Activated CD8-positive, alpha-beta memory T cell treated with anti-CD3 and anti-CD28 coated beads, Interleukin-2, amount 50 U/mL, for 4 hours (primary cell): Measurements from ENCODE around the gene PPM1A.
"Not testable (repeated sequence)": the region's sequence is repeated elsewhere in the genome, so short reads cannot be mapped to it uniquely, and the experiment has no call there.

Experiments used
- DNase-seq: peaks from one replicate; pipeline ENCODE4 v3.0.0-alpha.2; 2020

PPM1A gene

DNA sequence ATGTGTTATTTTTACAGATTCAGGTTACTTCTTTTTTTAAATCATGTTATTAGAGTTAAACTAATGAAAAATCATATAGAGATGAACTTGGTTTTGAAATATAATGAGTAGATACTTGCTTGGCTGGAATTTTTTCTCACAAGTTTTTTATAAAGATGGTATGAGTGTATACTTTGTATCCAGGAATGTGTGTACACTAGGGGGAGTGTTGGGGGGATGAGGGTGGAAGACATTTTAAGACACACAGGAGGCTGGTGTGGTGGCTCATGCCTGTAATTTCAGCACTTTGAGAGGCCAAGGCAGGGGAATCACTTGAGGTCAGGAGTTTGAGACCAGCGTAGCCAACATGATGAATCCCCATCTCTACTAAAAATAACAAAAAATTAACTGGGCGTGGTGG is 23.2 kb downstream of the PPM1A start:
- no peak for DNase-seq

DNA sequence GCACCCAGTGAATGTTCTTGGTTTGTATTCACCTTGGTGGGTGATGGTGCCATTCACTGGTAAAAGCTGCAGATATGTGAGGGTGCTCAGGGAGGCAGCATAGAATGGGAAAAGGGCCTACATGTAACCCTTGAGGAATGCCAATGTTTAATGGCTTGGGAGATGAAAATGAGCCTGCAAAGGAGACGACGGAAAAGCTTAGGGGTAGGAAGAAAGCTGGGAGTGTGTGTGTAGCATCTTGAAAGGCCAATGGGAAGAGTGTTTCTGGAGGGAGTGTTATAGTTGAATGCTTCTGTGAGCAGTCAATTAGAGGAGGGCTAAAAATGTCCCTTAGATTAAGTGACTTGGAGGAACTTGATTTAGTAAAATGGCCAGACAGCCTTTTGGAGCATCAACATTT is 24.9 kb downstream of the PPM1A start:
- no peak for DNase-seq

DNA sequence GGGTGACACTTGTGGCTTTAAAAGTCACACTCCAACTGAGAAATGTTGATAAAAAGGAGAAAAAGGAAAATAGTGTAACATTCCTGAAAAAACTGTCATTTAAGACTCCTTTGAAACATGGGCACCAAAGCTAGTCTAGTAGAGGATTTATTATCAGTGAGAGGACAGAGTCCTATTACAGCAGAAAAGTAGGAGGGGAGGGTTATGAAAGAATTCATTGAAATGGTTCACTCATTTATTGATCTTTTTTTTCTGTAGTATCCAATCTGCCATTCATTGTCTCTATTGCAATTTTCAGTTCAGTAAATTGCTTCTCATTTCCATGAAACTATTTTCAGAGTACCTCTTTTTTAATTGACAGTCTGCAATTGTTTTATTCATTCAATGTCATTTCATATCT is 25.4 kb downstream of the PPM1A start:
- DNase-seq: no peak

DNA sequence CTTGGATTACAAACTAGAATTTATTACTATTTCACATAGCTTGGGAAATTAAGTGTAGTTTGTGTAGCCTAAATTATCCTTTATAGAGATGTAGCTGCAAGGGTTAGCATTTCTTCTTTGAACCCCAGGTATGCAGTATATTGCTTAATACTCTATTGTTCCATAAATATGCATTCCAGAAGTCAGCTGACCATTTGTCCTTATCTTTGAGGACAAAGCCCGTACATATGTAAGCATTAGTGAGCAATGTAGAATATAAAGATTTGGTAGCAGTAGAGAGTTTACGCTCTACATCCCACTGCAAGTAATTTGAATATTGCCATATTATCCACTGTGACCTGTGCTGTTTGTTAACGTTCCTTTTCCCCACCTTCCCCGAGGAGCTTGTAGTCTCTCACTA is 26.9 kb downstream of the PPM1A start:
- DNase-seq: no peak

DNA sequence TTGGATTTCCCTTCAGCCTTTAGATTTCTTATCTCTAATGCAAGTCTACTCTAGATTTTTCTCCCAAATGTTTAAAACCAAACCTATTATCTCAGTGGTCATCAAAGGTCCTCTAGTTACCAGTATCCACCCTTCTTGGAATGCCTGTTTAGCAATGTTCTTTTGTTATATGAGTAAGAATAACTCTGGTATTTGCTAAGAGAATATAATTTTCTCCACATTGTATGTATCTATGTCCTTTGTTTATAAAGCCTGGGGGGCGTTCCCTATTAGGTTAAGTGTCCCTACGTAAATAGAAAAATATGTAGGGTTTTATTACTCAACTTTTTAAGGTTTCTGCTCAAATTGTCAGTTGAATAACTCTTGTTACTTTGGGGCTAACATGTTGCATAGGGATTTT is 27.3 kb downstream of the PPM1A start:
- no peak for DNase-seq

DNA sequence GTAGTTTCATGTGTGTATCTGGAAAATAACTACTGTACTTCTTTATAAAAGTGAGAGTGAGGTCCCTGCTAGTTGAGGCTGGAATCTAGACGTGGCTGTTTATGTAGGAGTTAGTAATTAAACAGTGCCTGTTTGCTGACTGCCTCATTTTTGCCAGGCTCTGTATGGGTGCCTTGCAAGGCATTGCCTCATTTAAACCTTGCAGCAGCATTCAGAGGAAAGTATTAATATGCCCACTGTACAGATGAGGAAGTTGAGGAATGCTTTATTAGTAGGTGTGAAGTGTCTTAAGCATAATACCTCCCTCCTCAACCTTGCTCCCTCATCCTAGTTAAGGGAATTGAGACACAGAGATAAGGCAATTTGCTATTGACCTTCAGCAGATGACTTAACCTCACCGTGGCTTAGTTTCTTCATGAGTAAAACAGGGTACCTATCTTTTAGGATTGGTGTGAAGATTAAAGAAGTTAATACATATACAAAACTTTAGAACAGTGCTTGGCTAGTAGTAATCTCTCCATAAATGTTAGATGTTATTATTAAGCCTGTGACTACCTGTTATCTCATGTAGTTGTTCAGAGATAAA is 28.7 kb downstream of the PPM1A start:
- DNase-seq: no peak

DNA sequence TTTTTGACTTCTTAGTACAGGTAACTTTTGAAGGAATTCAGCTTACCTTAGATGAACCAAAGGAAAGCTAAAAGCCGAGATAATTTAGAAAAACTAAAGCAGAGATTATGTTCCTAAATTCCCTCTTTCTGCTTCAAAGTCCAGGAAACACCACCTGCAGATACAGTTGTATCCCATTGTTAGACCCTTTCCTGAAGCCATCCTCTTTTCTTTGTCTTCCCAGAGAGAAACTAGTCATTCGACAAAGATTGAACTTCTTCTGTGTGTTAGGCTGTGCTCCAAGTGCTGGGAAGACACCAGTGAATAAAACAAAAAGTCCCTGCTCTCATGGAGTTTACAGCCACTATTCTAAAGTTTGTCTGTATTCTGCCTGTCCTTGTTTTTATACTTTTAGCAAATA is 29.3 kb downstream of the PPM1A start:
- no peak for DNase-seq

DNA sequence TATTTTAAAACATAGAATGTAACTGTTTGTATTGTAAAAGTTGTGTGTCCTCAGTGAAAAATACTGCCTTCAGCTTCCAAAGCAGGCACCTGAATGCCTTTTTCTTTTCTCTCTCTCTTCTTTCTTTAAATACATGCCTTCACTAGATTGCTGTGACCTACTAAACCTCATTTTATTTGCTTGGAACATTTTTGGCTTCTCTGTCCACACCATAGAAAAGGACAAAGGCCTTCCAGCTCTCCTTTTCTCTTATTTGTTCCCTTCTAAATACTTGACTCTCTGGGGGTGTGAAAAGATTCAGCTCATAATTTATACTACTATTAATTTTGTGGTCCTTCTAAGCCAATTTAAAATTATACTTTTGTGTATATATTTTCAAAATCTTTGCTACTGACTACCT is 38.4 kb downstream of the PPM1A start:
- no peak for DNase-seq

DNA sequence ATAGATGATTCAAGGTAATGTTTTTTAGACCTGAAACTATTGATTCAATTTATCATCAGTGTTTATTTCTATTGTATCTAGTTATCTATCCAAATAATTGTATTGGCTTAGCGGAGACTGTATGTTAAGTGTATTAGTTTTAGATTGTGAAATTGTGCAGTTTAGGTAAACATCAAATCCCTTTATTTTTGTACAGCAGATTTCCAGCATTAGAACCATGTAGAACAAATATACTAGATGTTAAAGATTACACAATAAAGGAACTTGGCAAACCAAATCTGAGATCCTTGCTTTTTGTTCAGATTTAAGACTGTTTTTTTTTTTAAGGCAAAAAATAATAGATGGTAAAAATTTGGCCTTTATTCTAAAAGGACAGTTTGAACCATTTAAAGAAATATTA is 39.3 kb downstream of the PPM1A start:
- DNase-seq: no peak

DNA sequence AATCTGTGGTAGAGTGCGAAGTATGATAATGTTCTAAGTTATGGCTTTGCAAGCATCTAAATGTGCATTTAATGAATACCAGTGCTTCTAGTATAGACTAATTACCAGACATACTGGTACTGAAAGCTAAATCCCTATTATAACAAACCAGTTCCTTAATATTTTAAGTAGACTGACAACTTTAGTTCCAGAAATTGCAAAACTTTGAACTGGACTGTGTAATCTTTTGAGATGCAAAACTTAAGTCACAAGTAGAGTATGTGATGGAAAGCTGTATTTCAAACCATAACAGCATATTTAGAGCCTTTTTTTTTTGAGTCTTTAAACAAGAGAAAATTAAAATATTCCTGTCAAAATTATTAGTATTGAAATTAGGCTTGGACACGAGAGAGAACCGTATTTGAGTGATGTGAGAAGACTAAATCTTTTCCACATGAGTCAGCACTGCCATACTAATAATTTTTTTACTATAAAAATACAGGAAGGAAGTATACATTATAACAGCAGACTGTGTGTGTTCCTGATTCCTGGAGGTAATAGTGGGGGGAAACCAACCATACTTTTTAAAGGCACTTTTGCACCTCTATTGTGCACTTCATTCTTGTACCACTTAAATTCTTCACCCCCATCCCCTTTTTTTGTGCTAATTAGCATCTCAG is 45.5 kb downstream of the PPM1A start:
- no peak for DNase-seq

DNA sequence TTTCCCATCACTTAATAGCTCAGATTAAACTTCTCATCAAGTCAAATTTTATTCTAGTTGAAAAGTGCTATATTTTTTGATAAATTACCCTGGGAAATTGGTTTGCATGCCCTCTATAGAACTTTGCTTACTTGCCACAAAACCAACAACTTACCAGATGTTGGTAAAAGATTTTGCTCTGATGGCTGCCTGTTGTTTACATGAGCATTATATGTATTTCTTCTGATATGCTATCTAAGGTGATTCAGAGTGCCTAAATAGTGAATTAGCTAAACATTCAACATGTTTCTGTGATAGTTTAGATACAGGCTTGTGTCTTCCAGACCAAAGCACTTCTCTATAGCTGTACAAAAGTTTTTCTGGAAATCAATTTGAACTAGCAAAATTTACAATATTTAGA is 51.0 kb downstream of the PPM1A start:
- DNase-seq: no peak

DNA sequence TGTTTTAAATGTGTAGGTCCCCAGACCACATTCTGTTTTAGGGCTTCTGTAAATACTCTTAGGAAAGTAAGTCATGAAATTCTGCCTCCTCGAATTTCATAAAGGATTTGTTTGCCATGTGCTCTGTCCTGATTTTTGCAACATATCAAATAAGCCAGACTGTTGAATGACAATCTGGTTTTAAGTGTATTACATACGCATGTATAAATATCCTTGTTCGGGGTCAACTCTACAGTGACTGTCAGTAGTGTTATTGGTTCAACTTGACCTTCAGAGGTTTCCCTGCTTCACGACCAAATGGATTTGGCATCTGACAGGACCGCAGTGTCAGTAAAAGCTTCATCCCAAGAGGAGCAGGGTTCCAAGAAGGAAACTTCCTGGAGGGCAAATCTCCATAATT is 52.7 kb downstream of the PPM1A start:
- DNase-seq: no peak

DNA sequence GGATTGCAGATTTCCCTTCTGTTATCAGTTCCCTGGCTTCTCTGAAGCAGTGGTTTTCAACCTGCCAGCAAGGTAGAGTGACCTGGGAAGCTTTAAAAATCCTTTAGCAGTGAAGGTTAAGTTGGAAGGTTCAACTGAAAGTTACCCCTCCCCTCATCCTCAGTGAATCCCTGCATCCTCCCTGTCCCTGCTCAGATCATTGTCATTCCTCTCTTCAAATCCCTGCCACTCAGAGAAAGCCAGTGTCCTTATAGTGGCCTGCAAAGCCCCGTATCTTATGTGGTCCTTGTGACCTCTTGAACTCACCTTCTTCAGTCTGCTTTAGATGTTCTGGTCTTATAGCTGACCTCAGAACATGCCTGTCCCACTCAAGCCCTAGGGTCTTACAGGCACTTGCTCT is 53.6 kb downstream of the PPM1A start:
- DNase-seq: no peak

DNA sequence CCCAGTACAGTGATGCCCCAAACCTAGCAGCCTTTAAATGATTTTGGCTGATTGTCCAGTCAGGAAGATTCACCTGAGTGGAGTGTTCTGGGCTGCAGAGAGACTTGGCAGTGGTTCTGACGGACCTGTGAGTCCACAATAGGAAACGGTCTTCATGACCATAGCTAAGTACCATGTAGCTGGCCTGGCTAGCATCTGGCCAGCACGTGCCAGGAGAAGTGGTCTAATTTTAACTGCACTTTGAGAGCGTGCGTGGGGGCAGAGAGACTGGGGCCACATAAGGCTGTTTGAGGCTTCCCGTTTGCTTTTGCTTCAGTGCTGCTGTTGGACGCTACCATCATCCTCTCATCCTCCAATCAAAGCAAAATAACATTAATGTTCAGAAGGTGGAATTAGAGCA is 54.7 kb downstream of the PPM1A start:
- no peak for DNase-seq

DNA sequence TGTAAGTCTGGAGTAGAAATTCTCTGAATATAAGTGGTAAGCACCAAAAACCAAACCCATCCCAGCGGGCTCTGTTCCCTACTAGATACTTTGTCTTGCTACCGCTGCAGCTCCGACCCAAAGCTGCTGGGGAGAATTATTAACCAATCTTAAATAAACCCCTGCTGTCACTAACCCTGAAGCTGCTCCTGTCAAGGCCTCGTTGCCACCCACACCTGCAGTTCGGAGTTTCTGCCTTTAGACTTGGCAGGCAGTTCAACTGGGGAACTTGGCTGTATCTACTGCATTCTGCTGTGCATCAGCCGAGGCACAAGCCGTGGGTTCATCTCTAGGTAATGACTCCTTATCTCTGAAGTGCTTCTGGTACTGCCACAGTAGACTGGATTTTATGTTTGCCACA is 55.5 kb downstream of the PPM1A start:
- no peak for DNase-seq

DNA sequence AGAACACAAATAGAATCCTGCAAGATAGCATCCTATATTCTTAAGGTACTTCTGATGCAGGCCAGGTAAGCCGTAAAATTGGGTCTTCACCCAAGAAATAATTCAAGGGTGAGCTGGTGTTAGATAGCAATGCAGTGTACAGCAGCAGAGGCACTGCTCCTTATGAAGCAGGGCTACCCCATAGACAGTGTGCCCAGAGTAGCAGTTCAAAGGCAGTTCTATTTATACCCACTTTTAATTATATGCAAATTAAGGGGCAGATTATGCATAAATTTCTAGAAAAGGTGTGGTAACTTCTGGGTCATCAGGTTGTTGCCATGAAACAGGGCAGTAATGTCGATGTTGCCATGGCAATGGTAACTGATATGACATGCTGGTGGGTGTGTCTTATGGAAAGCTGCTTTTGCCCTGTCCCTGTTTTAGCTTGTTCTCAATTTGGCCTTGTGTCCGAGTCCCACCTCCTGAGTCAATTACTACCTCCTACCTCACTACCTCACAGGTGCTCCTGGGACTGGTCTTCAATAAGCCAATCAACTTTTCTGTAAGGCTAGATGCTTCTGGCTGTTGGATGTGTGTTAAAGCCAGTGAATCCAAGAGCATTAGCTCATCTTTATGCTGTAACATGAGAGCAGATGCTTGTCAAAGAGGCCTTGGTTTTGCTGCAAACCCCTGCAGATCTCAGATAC is 61.0 kb downstream of the PPM1A start:
- no peak for DNase-seq

DNA sequence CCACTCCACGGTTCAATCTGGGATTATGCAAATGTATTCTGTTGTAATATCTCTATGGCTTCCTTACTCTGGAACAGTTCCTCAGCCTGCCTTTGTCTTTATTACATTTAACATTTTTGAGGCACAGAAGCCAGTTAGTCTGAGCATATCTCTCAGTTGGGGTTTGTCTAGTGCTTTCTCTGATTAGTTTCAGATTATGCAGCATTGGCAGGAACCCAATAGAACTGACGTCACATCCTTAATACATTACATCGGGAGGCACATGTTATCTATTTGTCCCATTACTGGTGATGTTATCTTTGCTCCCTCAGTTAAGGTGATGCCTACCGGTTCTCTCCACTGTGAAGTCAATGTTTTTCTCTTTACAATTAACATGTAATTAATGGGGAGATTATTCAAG is 62.4 kb downstream of the PPM1A start:
- DNase-seq: no peak

DNA sequence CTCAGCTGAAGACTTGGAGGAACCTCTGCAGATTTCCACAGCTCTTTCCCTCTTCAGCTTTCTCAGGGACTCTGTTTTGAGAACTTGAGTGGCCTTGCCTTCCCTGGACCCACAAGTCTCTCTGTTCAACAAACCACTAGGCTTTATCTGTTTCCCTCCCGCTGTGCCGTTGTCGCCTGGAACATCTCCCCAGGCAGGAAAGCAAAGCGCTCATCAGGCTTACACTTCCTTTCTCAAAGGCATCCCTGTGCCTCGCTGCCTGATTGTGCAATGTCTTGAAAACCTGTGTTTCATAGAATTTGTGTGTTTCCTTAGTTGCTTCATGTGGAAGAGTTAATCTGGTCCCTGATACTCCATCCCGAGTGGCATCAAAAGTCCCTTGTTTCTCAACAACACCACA is 64.1 kb downstream of the PPM1A start:
- no peak for DNase-seq

DNA sequence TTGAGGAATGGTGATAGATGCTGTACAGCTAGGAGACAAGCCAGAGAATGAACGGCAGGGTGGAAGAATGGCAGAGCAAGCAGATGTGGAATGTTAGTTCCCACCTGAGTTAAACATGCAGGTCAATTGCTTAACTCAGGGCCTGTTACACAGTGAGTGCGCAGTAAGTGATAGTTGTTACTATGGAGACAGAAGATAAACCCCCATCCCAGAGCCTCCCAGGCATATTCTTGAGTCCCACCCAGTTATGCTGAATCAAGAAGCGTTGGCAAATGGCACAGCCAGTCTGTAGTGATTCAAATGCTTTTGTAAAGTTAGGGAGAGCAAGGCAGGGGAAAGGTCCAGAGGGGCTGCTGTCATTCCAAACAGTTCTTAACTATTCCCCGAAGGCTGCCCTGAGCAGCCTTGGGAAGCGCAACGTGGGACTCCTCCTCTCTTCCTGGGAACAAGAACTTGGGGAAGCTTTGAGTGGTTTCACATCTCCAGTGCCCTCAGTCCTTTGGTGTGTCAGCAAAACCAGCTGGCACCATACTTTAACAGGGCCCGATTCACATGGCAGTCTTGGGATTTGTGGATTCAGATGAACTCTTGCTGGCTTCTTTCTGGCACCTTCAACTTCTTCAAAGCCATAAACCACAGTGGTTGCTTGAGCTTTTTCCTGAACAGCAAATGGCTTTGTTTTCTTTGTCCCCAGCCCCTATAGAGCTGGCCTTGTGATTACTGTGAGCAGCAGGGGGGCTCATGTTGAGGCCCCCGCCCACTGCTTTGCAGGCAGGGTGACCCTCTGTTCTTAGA is 66.4 kb downstream of the PPM1A start:
- no peak for DNase-seq

DNA sequence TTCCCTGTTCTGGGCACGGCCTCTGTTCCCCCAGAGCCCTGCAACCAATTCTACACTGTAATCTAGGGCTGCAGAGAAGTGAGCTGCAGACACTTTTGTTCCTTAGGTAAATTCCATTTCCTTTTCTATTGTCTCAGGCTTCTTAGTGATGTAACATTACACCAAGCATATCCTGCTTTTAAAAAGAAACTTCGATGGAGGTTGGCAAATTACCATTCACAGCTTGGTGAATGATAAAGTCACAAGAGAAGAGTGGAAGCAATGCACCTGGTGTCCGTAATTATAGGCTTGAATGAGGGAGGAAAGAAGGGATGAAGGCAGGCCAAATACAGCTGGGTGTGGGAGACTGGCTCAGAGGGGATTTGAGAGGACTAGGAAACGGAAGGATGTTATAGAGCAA is 68.6 kb downstream of the PPM1A start:
- no peak for DNase-seq

DNA sequence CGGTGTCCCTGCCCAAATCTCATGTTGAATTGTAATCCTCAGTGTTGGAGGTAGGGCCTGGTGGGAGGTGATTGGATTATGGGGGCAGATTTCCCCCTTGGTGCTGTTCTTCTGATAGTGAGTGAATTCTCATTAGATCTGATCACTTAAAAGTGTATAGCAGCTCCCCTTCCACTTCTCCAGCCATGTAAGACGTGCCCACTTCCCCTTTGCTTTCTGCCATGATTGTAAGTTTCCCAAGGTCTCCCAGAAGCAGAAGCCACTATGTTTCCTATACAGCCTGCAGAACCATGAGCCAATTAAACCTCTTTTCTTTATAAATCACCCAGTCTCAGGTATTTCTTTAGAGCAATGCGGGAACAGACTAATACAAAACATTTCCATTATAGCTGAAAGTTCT is 71.8 kb downstream of the PPM1A start:
- not testable (repeated sequence) for DNase-seq

DNA sequence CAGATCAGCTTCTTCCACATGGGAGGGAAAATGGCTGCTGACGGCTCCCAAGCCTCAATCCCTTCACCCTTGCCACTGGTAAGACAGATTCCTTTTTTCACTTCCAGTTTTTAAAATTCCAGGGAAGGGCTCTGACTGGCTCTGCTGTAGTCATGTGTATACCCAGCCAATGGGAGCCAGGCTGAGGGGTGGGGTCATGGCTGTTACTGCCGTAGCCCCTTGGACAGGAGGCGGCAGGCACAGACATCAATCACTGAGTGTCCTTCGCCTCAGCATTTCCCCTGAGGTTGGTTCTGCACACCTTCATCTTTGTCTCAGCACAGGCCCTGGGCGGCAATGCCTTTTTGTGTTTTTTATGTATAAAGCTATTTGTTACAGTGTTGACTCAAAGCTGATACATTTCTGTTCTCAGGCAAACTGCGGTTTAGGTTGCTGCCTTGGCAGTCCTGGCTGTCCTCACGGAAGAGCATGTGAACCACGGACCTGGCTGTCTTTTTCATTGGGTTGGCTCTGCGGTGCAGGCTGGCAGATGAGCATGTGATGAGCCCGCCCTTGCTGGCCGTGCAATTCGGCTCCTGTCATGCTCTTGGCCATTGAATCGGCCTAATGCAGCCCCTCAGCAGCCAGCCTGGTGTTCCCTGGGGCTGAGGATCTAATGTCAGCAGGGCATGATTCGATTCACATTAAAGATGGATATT is 74.3 kb downstream of the PPM1A start:
- DNase-seq: no peak

DNA sequence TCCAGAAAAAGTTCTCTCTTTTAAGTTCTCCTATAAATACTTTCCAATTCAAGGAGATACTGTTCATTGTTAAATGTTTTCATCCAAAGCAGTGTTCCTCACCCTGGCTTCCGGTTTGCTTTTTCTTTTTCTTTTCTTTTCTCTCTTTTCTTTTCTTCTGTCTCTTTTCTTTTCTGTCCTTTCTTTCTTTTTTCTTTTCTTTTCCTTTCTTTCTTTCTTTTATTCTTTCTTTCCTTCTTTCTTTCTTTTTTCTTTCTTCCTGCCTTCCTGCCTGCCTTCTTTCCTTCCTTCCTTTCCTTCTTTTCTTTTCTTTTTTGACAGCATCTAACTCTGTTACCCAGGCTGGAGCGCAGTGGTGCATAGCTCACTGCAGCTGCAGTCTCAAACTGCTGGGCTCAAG is 75.8 kb downstream of the PPM1A start:
- DNase-seq: no peak
